Neural crest cell (in vitro differentiated cells): Measurements from ENCODE around the gene PPP3CA. TPM values are rescaled to one million over a fixed set of nuclear protein-coding genes. Genes with fewer than 3 reads are reported as not detected.
A peak's percentile ranks its signal among the peaks of the same experiment; 100 is the strongest.

ENCODE experiments used
- DNase-seq: peaks from one replicate; pipeline ENCODE4 v3.0.0; 2021; ENCODE audit warnings: low read depth, mixed read lengths, low spot score
- H3K27ac Mint-ChIP-seq: one replicate; pipeline ENCODE4 v1.8.0; 2021; ENCODE audit warnings: mild to moderate bottlenecking, mixed read lengths; ENCODE audit not compliant: unreplicated experiment
- H3K27me3 Mint-ChIP-seq: 2 replicates; pipeline ENCODE4 v1.8.0; 2021; ENCODE audit warnings: low read depth, mild to moderate bottlenecking, mixed read lengths
- H3K36me3 Mint-ChIP-seq: 2 replicates; pipeline ENCODE4 v1.8.0; 2021; ENCODE audit warnings: low read depth, mild to moderate bottlenecking, mixed read lengths
- H3K4me1 Mint-ChIP-seq: 2 replicates; pipeline ENCODE4 v1.8.0; 2021; ENCODE audit warnings: mixed read lengths
- H3K4me3 Mint-ChIP-seq: one replicate; pipeline ENCODE4 v1.8.0; 2021; ENCODE audit warnings: mild to moderate bottlenecking, mixed read lengths
- H3K9me3 Mint-ChIP-seq: 2 replicates; pipeline ENCODE4 v1.8.0; 2021; ENCODE audit warnings: mixed read lengths
- CTCF ChIP-seq: fragments of 200-600 bp; sonication (generic); conservative IDR thresholded peaks from 2 replicates; pipeline ENCODE4 v1.5.0; 2021; ENCODE audit warnings: antibody characterized with exemption, mild to moderate bottlenecking
- total RNA-seq: library from RNA; stranded (reverse); gene quantifications from 2 replicates; pipeline ENCODE4 v1.2.1, GENCODE V29; 2021

Gene PPP3CA
- total RNA-seq, 1 donor from 2014 or later = 12.2 TPM

- no peak for DNase-seq
- H3K36me3 Mint-ChIP-seq = no peaks in the 10 kb centered on the region
- no peaks in the 10 kb centered on the region for H3K9me3 Mint-ChIP-seq
Measured at GRCh38 chr4:101306764-101307615, 40.3 kb downstream of the PPP3CA start.

GRCh38 chr4:101306225-101306624 is 41.1 kb downstream of the PPP3CA start:
- Mint-ChIP-seq H3K27ac (peak overlapping the region; percentile 40), H3K9me3 (no peaks in the 10 kb centered on the region), H3K4me3 (no peak overlapping the region), H3K4me1 (peaks cover 18% of the 10 kb centered on the region), H3K27me3 (no peaks in the 10 kb centered on the region), H3K36me3 (no peaks in the 10 kb centered on the region)
- TF ChIP-seq CTCF = no peak
- no peak for DNase-seq

More at GRCh38 chr4:101306764-101307615, 40.3 kb downstream of the PPP3CA start:
- Mint-ChIP-seq H3K4me1 (peaks cover 18% of the 10 kb centered on the region), H3K4me3 (no peak overlapping the region), H3K27me3 (no peaks in the 10 kb centered on the region), H3K27ac (no peak overlapping the region)
- TF ChIP-seq CTCF = no peak

GRCh38 chr4:101304916-101305315 is 42.4 kb downstream of the PPP3CA start:
- Mint-ChIP-seq H3K27ac (no peak overlapping the region), H3K27me3 (no peaks in the 10 kb centered on the region), H3K9me3 (no peaks in the 10 kb centered on the region), H3K4me3 (no peak overlapping the region), H3K4me1 (peaks cover 18% of the 10 kb centered on the region), H3K36me3 (no peaks in the 10 kb centered on the region)
- DNase-seq = no peak
- no peak for TF ChIP-seq CTCF

- TF ChIP-seq CTCF = no peak
- DNase-seq = no peak
- Mint-ChIP-seq H3K36me3 (no peaks in the 10 kb centered on the region), H3K27me3 (no peaks in the 10 kb centered on the region), H3K9me3 (no peaks in the 10 kb centered on the region), H3K4me1 (peaks cover 4% of the 10 kb centered on the region), H3K27ac (no peak overlapping the region), H3K4me3 (no peak overlapping the region)
Measured at GRCh38 chr4:101299899-101300540, 47.3 kb downstream of the PPP3CA start.

- Mint-ChIP-seq H3K27me3 (no peaks in the 10 kb centered on the region), H3K4me3 (no peak overlapping the region), H3K9me3 (no peaks in the 10 kb centered on the region), H3K36me3 (no peaks in the 10 kb centered on the region), H3K27ac (no peak overlapping the region), H3K4me1 (no peaks in the 10 kb centered on the region)
- TF ChIP-seq CTCF = no peak
- DNase-seq = no peak
Measured at GRCh38 chr4:101299021-101299420, 48.3 kb downstream of the PPP3CA start.
